ENCODE data around the gene ATOX1.
"Not testable (repeated sequence)": the region's sequence is repeated elsewhere in the genome, so short reads cannot be mapped to it uniquely, and the experiment has no call there.

ATOX1 gene

GRCh38 chr5:151758430-151759241, at the start of gene ATOX1:
ATOX1 (minus strand) TSS chr5:151758631; CDS start chr5:151758551, 80 bp downstream.
- peak; percentile 77 for DNase-seq

GRCh38 chr5:151805414-151806223, 47.2 kb upstream of the ATOX1 start:
- no peak for DNase-seq

- DNase-seq = no peak
Measured at GRCh38 chr5:151800532-151800931, 42.1 kb upstream of the ATOX1 start.

- no peak for DNase-seq
Measured at GRCh38 chr5:151799407-151799806, 41.0 kb upstream of the ATOX1 start.

- no peak for DNase-seq
Measured at GRCh38 chr5:151798674-151799073, 40.2 kb upstream of the ATOX1 start.

- no peak for DNase-seq
Measured at GRCh38 chr5:151795426-151795825, 37.0 kb upstream of the ATOX1 start.

- DNase-seq = no peak
Measured at GRCh38 chr5:151793358-151793757, 34.9 kb upstream of the ATOX1 start.

GRCh38 chr5:151787817-151788216, 29.4 kb upstream of the ATOX1 start:
- DNase-seq = no peak

GRCh38 chr5:151786468-151786867, 28.0 kb upstream of the ATOX1 start:
- no peak for DNase-seq

GRCh38 chr5:151784141-151784540, 25.7 kb upstream of the ATOX1 start:
- no peak for DNase-seq

- DNase-seq = not testable (repeated sequence)
Measured at GRCh38 chr5:151783664-151784063, 25.2 kb upstream of the ATOX1 start.

GRCh38 chr5:151781201-151781600, 22.8 kb upstream of the ATOX1 start:
- no peak for DNase-seq

GRCh38 chr5:151780348-151780747, 21.9 kb upstream of the ATOX1 start:
- no peak for DNase-seq

GRCh38 chr5:151779531-151780125, 21.2 kb upstream of the ATOX1 start:
- no peak for DNase-seq

- no peak for DNase-seq
Measured at GRCh38 chr5:151775025-151775606, 16.7 kb upstream of the ATOX1 start.

- DNase-seq = no peak
Measured at GRCh38 chr5:151773951-151774350, 15.5 kb upstream of the ATOX1 start.

GRCh38 chr5:151772846-151773561, 14.6 kb upstream of the ATOX1 start:
- DNase-seq = no peak

- DNase-seq = peak; percentile 6
Measured at GRCh38 chr5:151772029-151772845, 13.8 kb upstream of the ATOX1 start.

GRCh38 chr5:151771259-151772028, 13.0 kb upstream of the ATOX1 start, which contains the start of gene G3BP1:
G3BP1 (plus strand) TSS chr5:151771954; CDS start chr5:151786621, 14,667 bp downstream.
- DNase-seq = peak; percentile 100

GRCh38 chr5:151770383-151771258, 12.2 kb upstream of the ATOX1 start:
- DNase-seq = peak; percentile 9

All from NCI-H1092 (cell line).